ENCODE results near the gene PRSS53. TPM values are rescaled to one million over a fixed set of nuclear protein-coding genes. Genes with fewer than 3 reads are reported as not detected.

Gene PRSS53
- total RNA-seq, 1 donor: 2.9 TPM

GRCh38 chr16:31112711-31113110 lies 24.0 kb upstream of the PRSS53 start:
- no peak for TF ChIP-seq CTCF (IDR thresholded peaks at IDR 0.05; ENCODE audit: extremely low read depth, low read depth, low read length)

DNA sequence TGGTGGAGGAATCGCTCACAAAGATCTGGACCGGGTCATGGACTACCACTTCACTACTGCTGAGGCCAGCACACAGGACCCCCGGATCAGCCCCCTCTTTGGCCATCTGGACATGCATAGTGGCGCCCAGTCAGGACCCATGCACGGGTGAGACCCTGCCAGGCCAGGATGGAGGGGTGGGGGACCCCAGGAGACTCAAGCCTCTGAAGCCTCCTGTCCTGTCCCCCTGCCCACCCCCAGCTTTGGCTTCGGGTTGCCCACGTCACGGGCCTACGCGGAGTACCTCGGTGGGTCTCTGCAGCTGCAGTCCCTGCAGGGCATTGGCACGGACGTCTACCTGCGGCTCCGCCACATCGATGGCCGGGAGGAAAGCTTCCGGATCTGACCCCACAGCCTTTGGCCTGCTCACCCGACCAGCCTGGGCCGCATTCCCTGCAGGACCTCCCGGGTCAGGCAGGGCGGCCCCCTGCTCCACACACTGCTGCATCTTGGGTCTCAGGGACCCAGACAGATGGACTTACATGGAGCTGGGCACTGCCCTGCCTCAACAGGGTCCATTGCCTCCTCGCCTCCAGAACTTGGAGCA lies 23.2 kb upstream of the PRSS53 start:
- no peak overlapping the region for H3K27ac ChIP-seq (ENCODE audit: low read depth, low read length)
- no peak overlapping the region for H3K4me3 ChIP-seq (ENCODE audit: insufficient read depth, low read length)
- no peak overlapping the region for H2AFZ ChIP-seq (ENCODE audit: low read length)
- H3K9me3 ChIP-seq (ENCODE audit: low read depth, low read length): no peaks in the 10 kb centered on the region
- H3K36me3 ChIP-seq (ENCODE audit: insufficient read depth, low read length): peaks cover 38% of the 10 kb centered on the region
- peaks cover 11% of the 10 kb centered on the region for H3K4me1 ChIP-seq (ENCODE audit: insufficient read depth, low read length)
- peaks cover 3% of the 10 kb centered on the region for H4K20me1 ChIP-seq (ENCODE audit: insufficient read depth, low read length)
- peak; percentile 29 for DNase-seq (ENCODE audit: insufficient read length, low spot score, missing footprints)
- no peaks in the 10 kb centered on the region for H3K27me3 ChIP-seq (ENCODE audit: insufficient read depth, low read length)
- H3K79me2 ChIP-seq (ENCODE audit: insufficient read depth, low read length): peaks cover 19% of the 10 kb centered on the region
- H3K4me2 ChIP-seq (ENCODE audit: insufficient read depth, low read length): no peak overlapping the region
- TF ChIP-seq CTCF (IDR thresholded peaks at IDR 0.05; ENCODE audit: extremely low read depth, low read depth, low read length): no peak

More at GRCh38 chr16:31112711-31113110, 24.0 kb upstream of the PRSS53 start:
- H2AFZ ChIP-seq (ENCODE audit: low read length): no peak overlapping the region
- DNase-seq (ENCODE audit: insufficient read length, low spot score, missing footprints): peak; percentile 73
- H3K79me2 ChIP-seq (ENCODE audit: insufficient read depth, low read length): peaks cover 19% of the 10 kb centered on the region
- H4K20me1 ChIP-seq (ENCODE audit: insufficient read depth, low read length): peaks cover 3% of the 10 kb centered on the region
- H3K27ac ChIP-seq (ENCODE audit: low read depth, low read length): no peak overlapping the region
- no peak overlapping the region for H3K4me2 ChIP-seq (ENCODE audit: insufficient read depth, low read length)
- H3K4me1 ChIP-seq (ENCODE audit: insufficient read depth, low read length): peaks cover 11% of the 10 kb centered on the region
- H3K9me3 ChIP-seq (ENCODE audit: low read depth, low read length): no peaks in the 10 kb centered on the region
- no peaks in the 10 kb centered on the region for H3K27me3 ChIP-seq (ENCODE audit: insufficient read depth, low read length)
- peaks cover 38% of the 10 kb centered on the region for H3K36me3 ChIP-seq (ENCODE audit: insufficient read depth, low read length)
- H3K4me3 ChIP-seq (ENCODE audit: insufficient read depth, low read length): no peak overlapping the region

GRCh38 chr16:31110106-31111034 lies 21.6 kb upstream of the PRSS53 start:
- H4K20me1 ChIP-seq (ENCODE audit: insufficient read depth, low read length): peaks cover 3% of the 10 kb centered on the region
- no peak overlapping the region for H2AFZ ChIP-seq (ENCODE audit: low read length)
- H3K4me2 ChIP-seq (ENCODE audit: insufficient read depth, low read length): no peak overlapping the region
- peaks cover 38% of the 10 kb centered on the region for H3K36me3 ChIP-seq (ENCODE audit: insufficient read depth, low read length)
- H3K27me3 ChIP-seq (ENCODE audit: insufficient read depth, low read length): no peaks in the 10 kb centered on the region
- H3K79me2 ChIP-seq (ENCODE audit: insufficient read depth, low read length): peaks cover 19% of the 10 kb centered on the region
- TF ChIP-seq CTCF (IDR thresholded peaks at IDR 0.05; ENCODE audit: extremely low read depth, low read depth, low read length): no peak
- peaks cover 15% of the 10 kb centered on the region for H3K4me1 ChIP-seq (ENCODE audit: insufficient read depth, low read length)
- H3K27ac ChIP-seq (ENCODE audit: low read depth, low read length): no peak overlapping the region
- peak; percentile 77 for DNase-seq (ENCODE audit: insufficient read length, low spot score, missing footprints)
- no peaks in the 10 kb centered on the region for H3K9me3 ChIP-seq (ENCODE audit: low read depth, low read length)
- H3K4me3 ChIP-seq (ENCODE audit: insufficient read depth, low read length): no peak overlapping the region

DNA sequence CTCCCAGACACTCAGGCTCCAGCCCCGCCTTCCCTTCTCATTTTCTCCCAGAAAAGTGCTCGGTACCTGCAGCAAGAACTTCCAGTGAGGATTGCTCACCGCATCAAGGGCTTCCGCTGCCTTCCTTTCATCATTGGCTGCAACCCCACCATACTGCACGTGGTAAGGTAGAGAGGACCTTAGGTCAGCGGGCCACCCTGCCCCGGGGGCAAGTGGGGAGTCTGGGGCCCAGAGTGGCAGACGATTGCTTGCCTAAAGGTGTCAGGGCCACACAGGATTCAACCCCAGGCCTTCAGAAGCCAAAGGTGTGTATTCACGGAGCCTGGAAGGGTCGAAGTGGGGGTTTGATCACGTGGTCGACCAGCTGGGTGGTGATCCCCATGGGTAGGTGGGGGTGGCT lies 20.9 kb upstream of the PRSS53 start:
- peaks cover 19% of the 10 kb centered on the region for H3K79me2 ChIP-seq (ENCODE audit: insufficient read depth, low read length)
- H4K20me1 ChIP-seq (ENCODE audit: insufficient read depth, low read length): peaks cover 3% of the 10 kb centered on the region
- DNase-seq (ENCODE audit: insufficient read length, low spot score, missing footprints): peak; percentile 46
- H3K9me3 ChIP-seq (ENCODE audit: low read depth, low read length): no peaks in the 10 kb centered on the region
- H3K27ac ChIP-seq (ENCODE audit: low read depth, low read length): no peak overlapping the region
- TF ChIP-seq CTCF (IDR thresholded peaks at IDR 0.05; ENCODE audit: extremely low read depth, low read depth, low read length): no peak
- no peak overlapping the region for H3K4me3 ChIP-seq (ENCODE audit: insufficient read depth, low read length)
- H3K36me3 ChIP-seq (ENCODE audit: insufficient read depth, low read length): peaks cover 38% of the 10 kb centered on the region
- peak overlapping the region; percentile 73 for H3K4me2 ChIP-seq (ENCODE audit: insufficient read depth, low read length)
- H2AFZ ChIP-seq (ENCODE audit: low read length): no peak overlapping the region
- H3K27me3 ChIP-seq (ENCODE audit: insufficient read depth, low read length): no peaks in the 10 kb centered on the region
- peaks cover 15% of the 10 kb centered on the region for H3K4me1 ChIP-seq (ENCODE audit: insufficient read depth, low read length)
